Gastroesophageal sphincter (tissue), 4 donors: ENCODE results near the gene DAGLB. TPM values are rescaled to one million over a fixed set of nuclear protein-coding genes. Genes with fewer than 3 reads are reported as not detected.
"Not testable (repeated sequence)": the region's sequence is repeated elsewhere in the genome, so short reads cannot be mapped to it uniquely, and the experiment has no call there.

ENCODE experiments used
- ATAC-seq: fragments of 150-250 bp; one replicate; pipeline ENCODE4 v1.9.1; 2016; ENCODE audit warnings: mild to moderate bottlenecking, moderate library complexity
- H3K27ac ChIP-seq, 4 donors: fragments of 200-600 bp; sonication (generic) in 3 of 4; 1 replicate in 3 of 4; 2 replicates in 1 of 4; pipeline ENCODE4 v1.5.1; 2016 to 2019
- H3K27me3 ChIP-seq: fragments of 200-600 bp; sonication (generic); one replicate; pipeline ENCODE4 v1.5.1; 2019
- H3K36me3 ChIP-seq, 2 donors: fragments of 200-600 bp; sonication (generic); one replicate each; pipeline ENCODE4 v1.5.1; 2019; ENCODE audit warnings: control low read depth in 1 of 2
- H3K4me1 ChIP-seq, 3 donors: fragments of 200-600 bp; sonication (generic); 1 replicate in 2 of 3; 2 replicates in 1 of 3; pipeline ENCODE4 v1.5.1; 2016 to 2019; ENCODE audit warnings: control low read depth in 2 of 3
- H3K4me3 ChIP-seq, 2 donors: fragments of 200-600 bp; sonication (generic); one replicate each; pipeline ENCODE4 v1.5.1; 2019; ENCODE audit warnings: mild to moderate bottlenecking in 1 of 2, moderate library complexity in 1 of 2
- H3K9me3 ChIP-seq, 3 donors: fragments of 200-600 bp; sonication (generic); one replicate each; pipeline ENCODE4 v1.5.1; 2017 to 2019; ENCODE audit warnings: control low read depth in 2 of 3
- EP300 ChIP-seq: sonication (generic); formaldehyde crosslinking; IDR thresholded peaks from one replicate; pipeline ENCODE4 v1.6.1; 2017; ENCODE audit warnings: antibody characterized with exemption, mild to moderate bottlenecking
- POLR2A ChIP-seq, 2 donors: fragments of 450-650 bp; IDR thresholded peaks; one replicate each; pipeline ENCODE4 v1.6.1; 2017; ENCODE audit warnings: antibody characterized with exemption in 2 of 2, mild to moderate bottlenecking in 2 of 2, moderate library complexity in 1 of 2
- POLR2AphosphoS5 ChIP-seq: sonication (generic); formaldehyde crosslinking; IDR thresholded peaks from one replicate; pipeline ENCODE4 v1.6.1; 2017; ENCODE audit warnings: antibody characterized with exemption
- WGBS, 2 donors: methylation state at CpG; one replicate each; pipeline ENCODE4 v1.1.5; 2018; ENCODE audit warnings: low coverage in 1 of 2; 5-methylcytosine and 5-hydroxymethylcytosine counted together
- total RNA-seq, 4 donors: library from RNA; depleted of rRNA; stranded (reverse); fragments of >200 nt; gene quantifications; one replicate each; pipeline ENCODE4 v1.1.0, GENCODE V29; 2016
- TF ChIP-seq, protein P1 (sequence below), 4 experiments: fragments of 200-600 bp in 2 of 4; fragments of 450-650 bp in 2 of 4; sonication (generic) in 1 of 4; IDR thresholded peaks; one replicate each; pipeline ENCODE4 v1.5.1; 2017 to 2019; ENCODE audit warnings: antibody characterized with exemption in 4 of 4, mild to moderate bottlenecking in 2 of 4, moderate library complexity in 2 of 4

Gene DAGLB
- total RNA-seq, 4 donors from 2014 or later = 6.7 to 10.8 (median 8.6) TPM

DNA sequence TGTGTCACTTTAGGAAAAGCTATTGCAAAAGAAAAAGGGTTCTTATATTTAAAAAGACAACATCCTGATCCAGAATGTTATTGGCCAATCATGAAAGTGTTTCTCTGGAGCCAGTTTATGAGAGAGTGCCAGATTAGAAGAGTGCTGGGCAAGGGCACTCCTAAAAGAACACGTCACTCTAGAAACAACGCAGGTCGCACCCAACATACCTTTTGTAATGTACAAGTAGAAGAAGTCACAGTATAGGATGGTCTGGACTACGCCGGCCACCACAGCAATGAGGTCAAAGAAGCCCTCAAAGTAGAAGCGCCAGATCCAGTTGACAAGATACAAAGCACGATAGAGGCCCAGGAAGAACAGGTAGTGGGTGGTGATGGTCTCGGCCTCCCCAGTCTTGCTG lies 18.1 kb upstream of the DAGLB start:
- no peak overlapping the region for H3K27ac ChIP-seq
- no peaks in the 10 kb centered on the region for H3K9me3 ChIP-seq
- TF ChIP-seq, protein P1, sequence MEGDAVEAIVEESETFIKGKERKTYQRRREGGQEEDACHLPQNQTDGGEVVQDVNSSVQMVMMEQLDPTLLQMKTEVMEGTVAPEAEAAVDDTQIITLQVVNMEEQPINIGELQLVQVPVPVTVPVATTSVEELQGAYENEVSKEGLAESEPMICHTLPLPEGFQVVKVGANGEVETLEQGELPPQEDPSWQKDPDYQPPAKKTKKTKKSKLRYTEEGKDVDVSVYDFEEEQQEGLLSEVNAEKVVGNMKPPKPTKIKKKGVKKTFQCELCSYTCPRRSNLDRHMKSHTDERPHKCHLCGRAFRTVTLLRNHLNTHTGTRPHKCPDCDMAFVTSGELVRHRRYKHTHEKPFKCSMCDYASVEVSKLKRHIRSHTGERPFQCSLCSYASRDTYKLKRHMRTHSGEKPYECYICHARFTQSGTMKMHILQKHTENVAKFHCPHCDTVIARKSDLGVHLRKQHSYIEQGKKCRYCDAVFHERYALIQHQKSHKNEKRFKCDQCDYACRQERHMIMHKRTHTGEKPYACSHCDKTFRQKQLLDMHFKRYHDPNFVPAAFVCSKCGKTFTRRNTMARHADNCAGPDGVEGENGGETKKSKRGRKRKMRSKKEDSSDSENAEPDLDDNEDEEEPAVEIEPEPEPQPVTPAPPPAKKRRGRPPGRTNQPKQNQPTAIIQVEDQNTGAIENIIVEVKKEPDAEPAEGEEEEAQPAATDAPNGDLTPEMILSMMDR (IDR thresholded peaks at IDR 0.05) = no peak
- no peak for TF ChIP-seq POLR2AphosphoS5
- TF ChIP-seq POLR2A (IDR thresholded peaks at IDR 0.05) = no peak
- TF ChIP-seq EP300 = no peak
- WGBS, 2 donors = 94% methylated on average over 8 of the region's 8 CpGs; no CpG with 5 or more reads in 1 of the 2 donors
- H3K36me3 ChIP-seq = peaks cover 0 to 94% of the 10 kb centered on the region in 2 donors
- no peak for ATAC-seq
- no peak overlapping the region for H3K4me3 ChIP-seq
- no peaks in the 10 kb centered on the region for H3K4me1 ChIP-seq
- no peaks in the 10 kb centered on the region for H3K27me3 ChIP-seq

DNA sequence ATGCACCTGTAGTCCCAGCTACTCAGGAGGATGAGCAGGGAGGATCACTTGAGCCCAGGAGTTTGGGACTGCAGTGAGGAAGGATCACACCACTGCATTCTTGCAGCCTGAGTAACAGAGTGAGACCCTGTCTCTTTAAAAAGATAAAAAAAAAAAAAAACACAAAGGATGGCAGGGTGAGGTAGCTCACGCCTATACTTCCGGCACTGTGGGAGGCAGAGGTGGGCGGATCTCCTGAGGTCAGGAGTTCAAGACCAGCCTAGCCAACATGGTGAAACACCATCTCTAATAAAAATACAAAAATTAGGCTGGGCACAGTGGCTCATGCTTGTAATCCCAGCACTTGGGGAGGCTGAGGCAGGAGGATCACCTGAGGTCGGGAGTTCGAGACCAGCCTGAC lies 15.9 kb upstream of the DAGLB start:
- not testable (repeated sequence) for H3K9me3 ChIP-seq, ATAC-seq, H3K4me3 ChIP-seq, H3K27me3 ChIP-seq, H3K27ac ChIP-seq, H3K4me1 ChIP-seq
- H3K36me3 ChIP-seq = peaks cover 0 to 81% of the 10 kb centered on the region in 2 donors
- WGBS, 2 donors = 90% methylated on average over 5 of the region's 5 CpGs; no CpG with 5 or more reads in 1 of the 2 donors

DNA sequence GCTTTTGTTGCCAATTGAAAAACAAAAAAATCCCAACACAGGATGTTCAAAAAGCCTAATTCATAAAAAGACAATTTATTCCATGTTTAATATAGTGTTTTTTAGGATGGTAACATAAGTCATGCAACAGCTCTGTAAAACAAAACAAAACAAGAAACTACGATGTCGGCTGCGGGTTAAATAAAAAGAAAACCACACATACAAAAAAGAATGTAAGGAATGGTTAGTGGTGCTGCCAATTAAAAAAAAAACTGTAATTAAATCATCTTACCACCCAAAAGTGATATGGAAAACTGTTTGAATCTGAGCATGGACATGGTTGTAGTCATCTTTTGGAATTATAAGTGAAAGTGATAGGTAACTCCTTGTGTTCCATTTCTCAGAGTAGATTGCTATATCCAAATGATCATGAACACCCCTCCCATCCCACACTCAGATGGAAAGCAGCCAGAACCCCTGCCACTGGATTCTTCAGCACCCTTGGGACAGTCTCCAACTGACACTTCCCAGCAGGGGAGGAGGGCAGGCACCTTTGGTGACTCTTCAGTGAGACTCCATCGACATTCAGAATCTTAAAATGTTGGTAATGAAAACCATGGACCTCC lies 14.3 kb upstream of the DAGLB start:
- H3K4me3 ChIP-seq = no peak overlapping the region
- peaks cover 0 to 65% of the 10 kb centered on the region in 2 donors for H3K36me3 ChIP-seq
- no peak for ATAC-seq
- TF ChIP-seq EP300 (no peak), POLR2A (IDR thresholded peaks at IDR 0.05) (no peak), POLR2AphosphoS5 (no peak)
- TF ChIP-seq, protein P1 (IDR thresholded peaks at IDR 0.05) = no peak
- 65 to 67% methylated on average over 3 of the region's 4 CpGs for WGBS, 2 donors
- H3K27ac ChIP-seq = no peak overlapping the region
- H3K9me3 ChIP-seq = no peaks in the 10 kb centered on the region
- H3K27me3 ChIP-seq = no peaks in the 10 kb centered on the region
- no peaks in the 10 kb centered on the region for H3K4me1 ChIP-seq

DNA sequence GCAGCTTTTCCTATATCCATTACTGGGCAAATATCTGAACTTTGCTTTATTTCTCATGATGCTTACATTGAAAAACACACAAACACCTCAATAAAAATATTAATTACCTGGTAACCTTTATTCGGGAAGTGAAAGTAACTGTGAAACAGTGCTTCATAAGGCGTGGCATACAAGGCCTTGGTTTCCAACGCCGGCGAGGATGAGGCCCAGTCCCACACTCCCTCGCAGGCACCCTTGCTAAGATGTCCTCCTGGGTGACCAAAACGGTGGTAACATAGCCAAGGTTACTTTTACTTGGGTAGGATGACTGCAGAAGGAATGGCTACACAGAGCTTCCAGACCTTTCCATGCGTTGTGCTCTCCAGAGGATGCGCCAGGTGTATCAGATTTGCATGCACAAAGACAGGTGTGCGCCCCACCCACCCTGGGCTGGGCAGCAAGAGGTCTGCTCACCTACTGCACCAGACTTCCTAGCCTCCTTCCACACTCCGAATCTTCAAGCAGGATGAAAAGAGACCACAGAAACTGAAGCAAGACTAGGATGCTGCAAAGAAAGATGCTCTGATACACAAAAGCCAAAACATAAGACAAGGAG lies 13.3 kb upstream of the DAGLB start:
- Histone ChIP-seq H3K4me1 (no peaks in the 10 kb centered on the region), H3K4me3 (no peak overlapping the region), H3K27ac (no peak overlapping the region), H3K9me3 (no peaks in the 10 kb centered on the region), H3K27me3 (no peaks in the 10 kb centered on the region), H3K36me3 (peaks cover 0 to 56% of the 10 kb centered on the region in 2 donors)
- no peak for TF ChIP-seq POLR2A (IDR thresholded peaks at IDR 0.05)
- TF ChIP-seq POLR2AphosphoS5 = no peak
- TF ChIP-seq, protein P1 (IDR thresholded peaks at IDR 0.05) = no peak
- no peak for TF ChIP-seq EP300
- 90% methylated on average over 7 of the region's 11 CpGs; no CpG with 5 or more reads in 1 of the 2 donors for WGBS, 2 donors
- no peak for ATAC-seq

DNA sequence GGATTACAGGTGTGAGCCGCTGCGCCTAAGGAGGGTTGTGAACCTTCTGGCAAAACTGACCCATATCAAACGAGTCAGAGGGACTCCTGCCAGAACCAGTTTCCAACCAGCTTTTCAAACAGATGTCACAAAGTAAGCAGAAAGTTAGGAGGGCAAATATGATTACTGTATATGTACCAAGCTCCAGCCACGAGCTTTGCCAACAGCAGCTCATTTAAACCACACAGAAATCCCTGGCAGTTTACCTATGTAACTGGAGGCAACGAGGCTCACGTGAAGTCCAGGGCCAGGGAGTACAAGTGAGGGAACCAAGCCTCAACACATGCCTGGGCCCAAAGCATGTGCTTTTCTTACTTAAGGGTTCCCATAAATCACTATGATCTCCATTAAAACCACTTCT lies 12.5 kb upstream of the DAGLB start:
- no peak overlapping the region for H3K27ac ChIP-seq
- no peaks in the 10 kb centered on the region for H3K27me3 ChIP-seq
- no peaks in the 10 kb centered on the region for H3K4me1 ChIP-seq
- peaks cover 0 to 48% of the 10 kb centered on the region in 2 donors for H3K36me3 ChIP-seq
- no peaks in the 10 kb centered on the region for H3K9me3 ChIP-seq
- 100% methylated on average over 1 of the region's 6 CpGs; no CpG with 5 or more reads in 1 of the 2 donors for WGBS, 2 donors
- no peak overlapping the region for H3K4me3 ChIP-seq
- no peak for ATAC-seq
- TF ChIP-seq POLR2A (IDR thresholded peaks at IDR 0.05) (no peak), POLR2AphosphoS5 (no peak), EP300 (no peak)
- TF ChIP-seq, protein P1 (IDR thresholded peaks at IDR 0.05) = no peak

DNA sequence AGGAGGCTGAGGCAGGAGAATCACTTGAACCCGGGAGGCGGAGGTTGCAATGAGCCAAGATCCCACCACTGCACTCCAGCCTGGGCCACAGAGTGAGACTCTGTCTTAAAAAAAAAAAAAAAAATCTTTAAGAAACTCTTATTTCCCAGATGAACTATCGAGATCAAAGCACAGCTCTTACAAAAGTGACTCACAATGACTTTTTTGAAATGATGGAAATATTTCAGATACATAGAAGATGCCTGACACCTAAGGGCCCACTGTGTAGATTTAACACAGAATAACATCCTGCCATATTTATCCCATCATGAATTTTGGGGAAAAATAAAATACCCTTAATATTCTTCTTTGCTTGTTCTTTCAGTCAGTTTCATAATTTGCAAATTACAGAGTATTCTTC lies 10.9 kb upstream of the DAGLB start:
- H3K9me3 ChIP-seq, H3K27ac ChIP-seq, H3K4me3 ChIP-seq, H3K27me3 ChIP-seq, ATAC-seq, H3K4me1 ChIP-seq: not testable (repeated sequence)
- 86 to 94% methylated on average over 3 of the region's 3 CpGs for WGBS, 2 donors
- H3K36me3 ChIP-seq = peaks cover 0 to 34% of the 10 kb centered on the region in 2 donors
